HG03025 (cell line): ENCODE measurements around the gene PTPRN2.
"Not testable (repeated sequence)": the region's sequence is repeated elsewhere in the genome, so short reads cannot be mapped to it uniquely, and the experiment has no call there.

Experiments
- ATAC-seq: cut with Tn5 transposase; IDR thresholded peaks from one replicate; pipeline ENCODE4 v1.9.1; 2021; ENCODE audit warnings: mild to moderate bottlenecking, moderate library complexity; ENCODE audit not compliant: unreplicated experiment, low FRiP score

The PTPRN2 gene

GRCh38 chr7:158428837-158429753 is 158.5 kb downstream of the PTPRN2 start:
- ATAC-seq = no peak

GRCh38 chr7:158428131-158428836 is 159.3 kb downstream of the PTPRN2 start:
- ATAC-seq = no peak

GRCh38 chr7:158425676-158426075 is 161.9 kb downstream of the PTPRN2 start:
- ATAC-seq = not testable (repeated sequence)

- no peak for ATAC-seq
Measured at GRCh38 chr7:158424531-158424930, 163.1 kb downstream of the PTPRN2 start.

- ATAC-seq = no peak
Measured at GRCh38 chr7:158424011-158424410, 163.6 kb downstream of the PTPRN2 start.

- ATAC-seq = no peak
Measured at GRCh38 chr7:158422887-158423560, 164.6 kb downstream of the PTPRN2 start.

- ATAC-seq = no peak
Measured at GRCh38 chr7:158422196-158422886, 165.3 kb downstream of the PTPRN2 start.

- no peak for ATAC-seq
Measured at GRCh38 chr7:158421361-158421760, 166.3 kb downstream of the PTPRN2 start.

- no peak for ATAC-seq
Measured at GRCh38 chr7:158420591-158421340, 166.9 kb downstream of the PTPRN2 start.

- no peak for ATAC-seq
Measured at GRCh38 chr7:158419238-158419785, 168.3 kb downstream of the PTPRN2 start.

- not testable (repeated sequence) for ATAC-seq
Measured at GRCh38 chr7:158418395-158418794, 169.2 kb downstream of the PTPRN2 start.

- no peak for ATAC-seq
Measured at GRCh38 chr7:158416283-158416933, 171.2 kb downstream of the PTPRN2 start.

- no peak for ATAC-seq
Measured at GRCh38 chr7:158415316-158415715, 172.3 kb downstream of the PTPRN2 start.

- no peak for ATAC-seq
Measured at GRCh38 chr7:158414486-158414961, 173.1 kb downstream of the PTPRN2 start.

- ATAC-seq = no peak
Measured at GRCh38 chr7:158414002-158414401, 173.6 kb downstream of the PTPRN2 start.

GRCh38 chr7:158411232-158411950 is 176.2 kb downstream of the PTPRN2 start:
- no peak for ATAC-seq

GRCh38 chr7:158410720-158411119 is 176.9 kb downstream of the PTPRN2 start:
- ATAC-seq = no peak

- no peak for ATAC-seq
Measured at GRCh38 chr7:158409816-158410330, 177.8 kb downstream of the PTPRN2 start.
